Measurements from ENCODE around the gene SETD4. TPM values are rescaled to one million over a fixed set of nuclear protein-coding genes. Genes with fewer than 3 reads are reported as not detected.

Gene SETD4
- total RNA-seq, 1 experiment from 2014 or later: 13.8 TPM

DNA sequence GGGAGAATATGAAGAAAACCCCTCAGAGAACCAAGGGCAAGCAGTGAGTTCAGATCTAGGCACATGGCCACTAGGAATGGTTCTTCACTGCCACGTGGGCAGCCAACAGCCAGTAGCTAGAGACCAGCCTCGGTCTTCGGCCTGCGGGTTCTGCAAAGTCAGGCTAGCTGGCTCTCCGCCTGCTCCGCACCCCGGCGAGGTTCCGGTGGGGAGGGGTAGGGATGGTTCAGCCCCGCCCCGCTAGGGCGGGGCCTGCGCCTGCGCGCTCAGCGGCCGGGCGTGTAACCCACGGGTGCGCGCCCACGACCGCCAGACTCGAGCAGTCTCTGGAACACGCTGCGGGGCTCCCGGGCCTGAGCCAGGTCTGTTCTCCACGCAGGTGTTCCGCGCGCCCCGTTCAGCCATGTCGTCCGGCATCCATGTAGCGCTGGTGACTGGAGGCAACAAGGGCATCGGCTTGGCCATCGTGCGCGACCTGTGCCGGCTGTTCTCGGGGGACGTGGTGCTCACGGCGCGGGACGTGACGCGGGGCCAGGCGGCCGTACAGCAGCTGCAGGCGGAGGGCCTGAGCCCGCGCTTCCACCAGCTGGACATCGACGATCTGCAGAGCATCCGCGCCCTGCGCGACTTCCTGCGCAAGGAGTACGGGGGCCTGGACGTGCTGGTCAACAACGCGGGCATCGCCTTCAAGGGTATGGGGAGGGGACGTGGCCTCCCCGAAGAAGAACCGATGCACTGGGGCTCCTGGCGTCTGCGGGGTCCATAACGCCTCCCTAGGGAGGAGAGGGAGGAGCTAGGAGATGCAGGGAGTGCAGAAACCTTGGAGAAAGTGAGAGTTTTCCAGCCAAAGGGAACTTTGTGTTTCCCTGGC lies 9.6 kb upstream of the SETD4 start, which contains the start of gene CBR1:
CBR1 (plus strand) TSS at position 312 of the 871 bp plus-strand sequence; CDS start at position 404, 92 bp downstream.
- H3K4me3 ChIP-seq (ENCODE audit: insufficient read depth, low read depth, low read length): peak within 1 kb of the TSS; percentile 86
- DNase-seq: peak; percentile 91
- H3K27me3 ChIP-seq (ENCODE audit: control insufficient read depth, insufficient read depth, low read length): no peaks in the 10 kb centered on the region
- H3K36me3 ChIP-seq (replicated peaks; ENCODE audit: control insufficient read depth, insufficient read depth, low read length): peaks cover 19% of the 10 kb centered on the region

DNA sequence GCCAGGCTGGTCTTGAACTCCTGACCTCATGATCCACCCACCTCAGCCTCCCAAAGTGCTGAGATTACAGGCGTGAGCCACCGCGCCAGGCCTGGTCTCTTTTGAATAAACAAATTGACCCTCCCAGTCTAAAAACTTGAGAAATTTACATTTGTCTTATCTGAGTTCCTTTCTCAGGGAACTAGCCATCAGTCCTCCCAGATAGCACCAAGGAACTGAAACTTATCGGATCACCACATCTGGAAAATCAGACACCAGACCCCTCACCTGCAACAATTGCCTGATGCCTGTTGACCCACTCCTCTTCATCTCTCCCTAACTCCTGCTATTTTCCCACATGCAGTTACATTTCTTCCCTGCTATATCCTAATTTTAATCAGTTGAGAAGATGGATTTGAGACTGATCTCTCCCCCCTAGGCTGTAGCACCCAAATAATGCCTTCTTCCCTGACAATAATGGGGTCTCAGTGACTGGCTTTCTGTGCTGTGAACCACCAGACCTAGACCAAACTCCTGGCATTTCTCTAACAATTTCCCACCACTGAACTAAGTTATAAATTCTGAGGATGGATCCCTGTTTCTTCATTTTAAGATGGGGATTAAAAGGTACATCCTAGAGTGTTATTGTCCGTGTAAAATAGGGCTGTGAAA lies 8.5 kb upstream of the SETD4 start:
- peaks cover 19% of the 10 kb centered on the region for H3K36me3 ChIP-seq (replicated peaks; ENCODE audit: control insufficient read depth, insufficient read depth, low read length)
- no peak for DNase-seq
- H3K27me3 ChIP-seq (ENCODE audit: control insufficient read depth, insufficient read depth, low read length): no peaks in the 10 kb centered on the region
- no peak overlapping the region for H3K4me3 ChIP-seq (ENCODE audit: insufficient read depth, low read depth, low read length)

- no peaks in the 10 kb centered on the region for H3K36me3 ChIP-seq (replicated peaks; ENCODE audit: control insufficient read depth, insufficient read depth, low read length)
- no peak for DNase-seq
- no peak overlapping the region for H3K4me3 ChIP-seq (ENCODE audit: insufficient read depth, low read depth, low read length)
- no peaks in the 10 kb centered on the region for H3K27me3 ChIP-seq (ENCODE audit: control insufficient read depth, insufficient read depth, low read length)
Measured at GRCh38 chr21:36065497-36066036, 5.2 kb upstream of the SETD4 start.

- Histone ChIP-seq H3K27me3 (ENCODE audit: control insufficient read depth, insufficient read depth, low read length) (no peaks in the 10 kb centered on the region), H3K4me3 (ENCODE audit: insufficient read depth, low read depth, low read length) (no peak overlapping the region), H3K36me3 (replicated peaks; ENCODE audit: control insufficient read depth, insufficient read depth, low read length) (no peaks in the 10 kb centered on the region)
- DNase-seq: no peak
Measured at GRCh38 chr21:36064085-36064460, 3.7 kb upstream of the SETD4 start.

DNA sequence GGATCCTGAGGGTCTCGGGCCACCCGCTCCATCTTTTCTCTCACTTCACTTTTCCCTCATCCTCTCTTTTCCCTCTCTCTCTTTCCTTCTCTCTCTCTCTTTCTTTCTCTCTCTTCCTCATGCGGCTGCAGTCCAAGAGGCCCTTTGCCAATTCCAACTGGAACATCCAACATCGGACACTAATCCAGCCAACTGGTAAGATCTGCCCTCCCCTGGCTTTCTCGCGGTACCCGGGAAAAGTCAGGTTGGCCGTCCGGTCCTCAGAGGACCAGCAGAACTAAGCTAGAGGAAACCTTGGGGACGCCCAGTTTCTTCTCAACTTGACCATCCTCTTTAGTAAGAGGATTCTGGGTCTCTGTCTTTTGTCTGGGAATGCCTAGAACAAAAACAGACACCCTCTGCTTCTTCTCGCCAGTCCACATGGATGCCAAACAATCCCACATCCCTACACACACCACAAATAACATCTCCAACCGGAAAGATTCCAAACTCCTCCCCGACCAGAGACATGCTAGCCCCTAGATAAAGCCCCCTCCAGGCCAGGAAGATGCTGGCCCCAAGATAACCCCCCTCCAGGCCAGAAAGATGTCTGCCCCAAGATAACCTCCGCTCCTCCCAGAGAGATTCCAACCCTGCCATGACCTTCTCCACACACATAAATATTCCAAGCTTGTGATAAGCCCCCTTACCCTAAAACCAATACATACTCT lies 3.2 kb upstream of the SETD4 start:
- H3K27me3 ChIP-seq (ENCODE audit: control insufficient read depth, insufficient read depth, low read length): no peaks in the 10 kb centered on the region
- no peak overlapping the region for H3K4me3 ChIP-seq (ENCODE audit: insufficient read depth, low read depth, low read length)
- DNase-seq: no peak
- no peaks in the 10 kb centered on the region for H3K36me3 ChIP-seq (replicated peaks; ENCODE audit: control insufficient read depth, insufficient read depth, low read length)

DNA sequence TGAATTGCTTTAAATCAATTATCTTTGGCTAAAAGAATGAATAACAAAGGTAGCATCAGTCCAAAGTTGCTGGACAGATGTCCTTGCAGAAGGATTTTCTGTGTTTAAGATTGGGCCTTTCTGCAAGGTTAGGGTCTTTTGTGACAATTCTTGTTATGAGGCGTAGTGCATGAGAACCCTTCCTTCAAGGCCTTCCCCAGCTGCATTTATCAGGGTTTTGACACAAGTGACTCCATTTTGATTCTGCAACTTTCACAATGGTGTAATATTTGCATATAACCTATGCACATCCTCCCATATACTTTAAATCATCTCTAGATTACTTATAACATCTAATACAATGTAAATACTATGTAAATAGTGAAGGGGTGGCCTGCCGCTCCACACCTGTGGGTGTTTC lies 1.1 kb upstream of the SETD4 start:
- H3K4me3 ChIP-seq (ENCODE audit: insufficient read depth, low read depth, low read length): no peak overlapping the region
- H3K36me3 ChIP-seq (replicated peaks; ENCODE audit: control insufficient read depth, insufficient read depth, low read length): peaks cover 8% of the 10 kb centered on the region
- no peak for DNase-seq
- no peaks in the 10 kb centered on the region for H3K27me3 ChIP-seq (ENCODE audit: control insufficient read depth, insufficient read depth, low read length)

DNA sequence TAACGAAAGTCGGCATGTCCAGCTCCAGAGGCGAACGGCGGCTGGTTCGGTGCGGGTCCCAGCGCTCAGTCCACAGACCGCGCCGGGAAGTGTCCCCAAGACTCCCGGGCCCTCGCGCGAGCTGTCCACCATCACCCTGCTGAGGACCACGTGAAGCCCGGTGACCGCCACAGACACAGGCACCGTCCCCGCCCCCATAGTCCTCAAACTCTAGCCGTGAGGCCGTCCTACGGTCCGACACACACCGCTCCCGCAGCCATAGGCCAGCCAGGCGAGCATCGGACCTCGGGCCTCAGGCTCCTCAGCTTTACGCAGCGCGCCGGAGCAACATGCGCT lies 535 bp downstream of the SETD4 start:
- no peak for DNase-seq
- Histone ChIP-seq H3K27me3 (ENCODE audit: control insufficient read depth, insufficient read depth, low read length) (no peaks in the 10 kb centered on the region), H3K36me3 (replicated peaks; ENCODE audit: control insufficient read depth, insufficient read depth, low read length) (peaks cover 22% of the 10 kb centered on the region), H3K4me3 (ENCODE audit: insufficient read depth, low read depth, low read length) (peak overlapping the region; percentile 93)

DNA sequence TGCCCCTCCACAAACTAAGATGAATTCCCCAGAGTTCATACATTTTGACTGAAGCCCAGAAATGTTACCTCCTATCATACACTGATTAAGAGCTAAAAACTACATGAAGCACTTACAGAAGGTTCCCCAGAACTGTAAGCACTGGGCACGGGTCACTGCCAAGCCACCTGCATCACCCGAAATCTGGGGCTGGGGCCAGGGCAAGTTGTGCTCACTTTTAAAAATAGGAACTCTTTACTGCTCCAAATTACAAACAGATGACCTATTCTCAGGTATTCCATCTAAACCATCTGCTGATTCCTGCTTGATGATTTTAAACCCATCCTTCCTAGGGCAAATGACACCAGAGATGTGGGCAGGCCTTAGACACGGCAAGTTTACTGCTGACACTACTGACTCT lies 4.8 kb downstream of the SETD4 start:
- Histone ChIP-seq H3K36me3 (replicated peaks; ENCODE audit: control insufficient read depth, insufficient read depth, low read length) (peaks cover 45% of the 10 kb centered on the region), H3K4me3 (ENCODE audit: insufficient read depth, low read depth, low read length) (no peak overlapping the region), H3K27me3 (ENCODE audit: control insufficient read depth, insufficient read depth, low read length) (no peaks in the 10 kb centered on the region)
- no peak for DNase-seq

GRCh38 chr21:36053715-36054062 lies 6.6 kb downstream of the SETD4 start:
- H3K4me3 ChIP-seq (ENCODE audit: insufficient read depth, low read depth, low read length): no peak overlapping the region
- H3K36me3 ChIP-seq (replicated peaks; ENCODE audit: control insufficient read depth, insufficient read depth, low read length): peaks cover 48% of the 10 kb centered on the region
- no peaks in the 10 kb centered on the region for H3K27me3 ChIP-seq (ENCODE audit: control insufficient read depth, insufficient read depth, low read length)
- no peak for DNase-seq

DNA sequence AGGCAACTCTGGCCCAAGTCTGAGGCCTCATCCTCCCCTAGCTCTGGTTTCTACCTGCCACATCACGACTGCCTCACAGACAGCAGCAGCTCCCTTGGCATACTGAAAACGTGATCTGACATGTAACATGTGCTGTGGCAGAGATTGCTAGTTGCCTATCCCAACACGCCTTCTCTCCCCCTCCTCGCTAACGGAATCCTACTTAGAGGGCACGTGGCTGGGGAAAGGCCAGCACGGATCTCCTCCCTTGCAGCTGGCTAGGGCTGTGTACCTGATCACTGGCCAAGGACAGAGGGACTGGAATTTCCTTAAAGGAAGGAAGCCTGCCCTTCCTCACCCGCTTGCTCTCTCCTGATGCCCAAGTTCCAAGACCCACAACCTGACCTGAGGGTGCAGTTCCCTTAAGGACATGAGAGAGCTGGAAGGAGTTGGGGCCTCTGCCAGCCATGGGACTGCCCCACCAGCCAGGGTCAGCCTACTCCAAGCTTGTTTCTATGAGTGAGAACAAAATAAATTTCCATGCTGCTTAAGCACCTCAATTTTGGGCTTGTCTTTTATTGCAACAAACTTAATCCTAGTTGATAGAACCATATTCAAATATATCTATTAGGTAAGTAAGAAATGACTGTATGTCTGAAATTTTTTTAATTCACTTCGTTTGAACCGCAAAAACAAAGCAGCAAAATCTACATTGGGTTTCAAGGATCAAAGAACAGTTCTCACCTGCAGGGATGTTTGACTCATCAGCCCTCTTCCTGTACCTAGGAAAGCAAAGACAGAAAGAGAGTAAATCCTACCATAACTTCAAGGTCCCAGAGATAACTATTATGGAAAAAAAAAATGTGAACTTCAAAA lies 7.2 kb downstream of the SETD4 start:
- no peak for DNase-seq
- H3K36me3 ChIP-seq (replicated peaks; ENCODE audit: control insufficient read depth, insufficient read depth, low read length): peaks cover 51% of the 10 kb centered on the region
- no peaks in the 10 kb centered on the region for H3K27me3 ChIP-seq (ENCODE audit: control insufficient read depth, insufficient read depth, low read length)
- no peak overlapping the region for H3K4me3 ChIP-seq (ENCODE audit: insufficient read depth, low read depth, low read length)

DNA sequence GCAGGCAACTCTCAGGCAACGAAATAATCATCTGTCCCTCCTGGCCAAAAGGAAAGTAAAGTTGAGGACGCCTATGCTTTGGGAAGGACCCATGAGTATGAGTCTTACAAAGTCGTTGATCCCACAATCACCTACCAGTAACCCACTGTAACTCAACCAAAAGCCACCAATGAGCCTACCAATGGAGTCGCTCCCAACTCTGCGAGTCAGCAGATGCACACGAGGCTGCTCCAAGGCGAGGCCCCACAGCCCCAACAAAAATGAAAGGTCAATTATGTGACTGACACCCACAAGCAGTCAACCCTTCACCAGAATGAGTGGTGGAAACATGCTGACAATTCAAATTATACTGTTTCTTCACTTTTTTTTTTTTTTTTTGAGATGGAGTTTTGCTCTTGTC lies 12.0 kb downstream of the SETD4 start:
- Histone ChIP-seq H3K36me3 (replicated peaks; ENCODE audit: control insufficient read depth, insufficient read depth, low read length) (peaks cover 45% of the 10 kb centered on the region), H3K27me3 (ENCODE audit: control insufficient read depth, insufficient read depth, low read length) (no peaks in the 10 kb centered on the region)
- DNase-seq: no peak

GRCh38 chr21:36047139-36047538 lies 13.2 kb downstream of the SETD4 start:
- Histone ChIP-seq H3K27me3 (ENCODE audit: control insufficient read depth, insufficient read depth, low read length) (no peaks in the 10 kb centered on the region), H3K36me3 (replicated peaks; ENCODE audit: control insufficient read depth, insufficient read depth, low read length) (peaks cover 40% of the 10 kb centered on the region), H3K4me3 (ENCODE audit: insufficient read depth, low read depth, low read length) (no peak overlapping the region)
- DNase-seq: no peak

More for the DNA sequence above, 12.0 kb downstream of the SETD4 start:
- H3K4me3 ChIP-seq (ENCODE audit: insufficient read depth, low read depth, low read length): no peak overlapping the region

DNA sequence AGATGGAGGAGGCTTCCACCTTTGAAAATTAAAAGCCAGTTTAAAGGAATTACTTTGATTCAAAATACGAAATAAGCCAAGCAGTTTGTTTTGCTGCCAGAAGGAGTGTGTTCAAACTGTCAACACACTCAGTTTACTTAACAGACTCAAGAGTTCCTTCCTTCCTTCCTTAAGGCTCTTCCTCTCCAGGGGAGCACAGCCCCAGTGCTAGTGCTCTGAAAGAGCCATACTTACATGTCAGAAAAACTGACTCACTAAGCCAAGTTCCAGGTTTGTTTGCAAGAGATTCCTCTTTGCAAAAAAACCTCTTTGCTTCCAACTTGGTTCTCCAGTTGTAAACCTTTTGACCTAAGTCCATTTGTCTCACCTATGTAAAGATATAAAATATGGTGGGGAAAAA lies 14.3 kb downstream of the SETD4 start:
- Histone ChIP-seq H3K36me3 (replicated peaks; ENCODE audit: control insufficient read depth, insufficient read depth, low read length) (peaks cover 43% of the 10 kb centered on the region), H3K4me3 (ENCODE audit: insufficient read depth, low read depth, low read length) (no peak overlapping the region)
- no peak for DNase-seq

DNA sequence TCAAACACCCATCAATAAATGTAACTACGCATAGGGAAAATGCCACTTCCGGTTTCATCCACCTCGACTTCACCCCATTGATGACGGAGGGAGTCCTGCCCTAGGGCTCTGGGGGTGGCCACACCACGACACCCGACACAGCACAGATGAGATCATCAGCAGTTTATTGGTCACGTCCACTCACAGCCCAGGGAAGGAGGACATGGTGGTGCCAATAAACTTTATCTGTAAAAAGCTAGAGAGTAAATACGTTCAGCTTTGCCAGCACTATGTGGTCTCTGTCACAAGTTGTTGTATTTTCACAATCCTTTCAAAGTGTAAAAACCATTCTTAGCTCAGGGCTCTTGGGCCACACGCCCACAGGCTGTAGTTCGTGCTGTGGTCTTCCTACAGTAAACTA lies 16.3 kb downstream of the SETD4 start:
- Histone ChIP-seq H3K27me3 (ENCODE audit: control insufficient read depth, insufficient read depth, low read length) (no peaks in the 10 kb centered on the region), H3K36me3 (replicated peaks; ENCODE audit: control insufficient read depth, insufficient read depth, low read length) (peaks cover 41% of the 10 kb centered on the region), H3K4me3 (ENCODE audit: insufficient read depth, low read depth, low read length) (no peak overlapping the region)
- no peak for DNase-seq

More for the DNA sequence above, 14.3 kb downstream of the SETD4 start:
- H3K27me3 ChIP-seq (ENCODE audit: control insufficient read depth, insufficient read depth, low read length): no peaks in the 10 kb centered on the region

Measured in H7 (cell line).